NK-92 treated with Interleukin-12 subunit alpha and Interleukin-12 subunit beta, amount 100 ng/mL, for 24 hours (cell line): ENCODE results near the gene ERICH6B.

Experiments used
- DNase-seq: peaks from one replicate; lab custom pipeline; 2025; lab: John Stamatoyannopoulos, UW

ERICH6B gene

GRCh38 chr13:45500492-45501174, 114.9 kb downstream of the ERICH6B start:
- no peak for DNase-seq

- no peak for DNase-seq
Observed at GRCh38 chr13:45496942-45497341, 118.6 kb downstream of the ERICH6B start.

GRCh38 chr13:45492538-45492937, 123.0 kb downstream of the ERICH6B start:
- DNase-seq: no peak
